Lung (tissue), 12 donors: ENCODE results near the gene TOPAZ1. TPM values are rescaled to one million over a fixed set of nuclear protein-coding genes. Genes with fewer than 3 reads are reported as not detected.

Experiments
- ATAC-seq: fragments of 200-7000 bp; cut with Tn5 transposase; one replicate; pipeline ENCODE4 v1.9.1; 2020; ENCODE audit warnings: moderate number of reproducible peaks; ENCODE audit not compliant: insufficient read depth, low FRiP score
- DNase-seq, 3 donors: peaks; one replicate each; pipeline ENCODE4 v3.0.0-alpha.2; 2013 to 2017
- H3K27ac ChIP-seq, 2 donors: one replicate each; pipeline ENCODE4 v1.5.1; 2013; ENCODE audit warnings: mild to moderate bottlenecking in 2 of 2, moderate library complexity in 2 of 2, control low read depth in 1 of 2, inconsistent platforms in 1 of 2, low read depth in 1 of 2, low read length in 1 of 2
- H3K27me3 ChIP-seq, 3 donors: one replicate each; pipeline ENCODE4 v1.5.1; 2013; ENCODE audit warnings: low read length in 2 of 3; ENCODE audit not compliant: control insufficient read depth in 3 of 3, insufficient read depth in 3 of 3
- H3K36me3 ChIP-seq, 4 donors: one replicate each; pipeline ENCODE4 v1.5.1; 2013; ENCODE audit warnings: low read length in 4 of 4, mild to moderate bottlenecking in 1 of 4, moderate library complexity in 1 of 4; ENCODE audit not compliant: control insufficient read depth in 4 of 4, insufficient read depth in 4 of 4
- H3K4me1 ChIP-seq, 5 donors: one replicate each; pipeline ENCODE4 v1.5.1; 2013; ENCODE audit warnings: low read length in 5 of 5, mild to moderate bottlenecking in 2 of 5, moderate library complexity in 1 of 5; ENCODE audit not compliant: control insufficient read depth in 5 of 5, insufficient read depth in 5 of 5
- H3K4me3 ChIP-seq: one replicate; pipeline ENCODE4 v1.5.1; 2013; ENCODE audit warnings: mild to moderate bottlenecking, control low read depth, moderate library complexity
- H3K9ac ChIP-seq, 2 donors: one replicate each; pipeline ENCODE4 v1.5.1; 2013; ENCODE audit warnings: low read length in 2 of 2, control low read depth in 1 of 2; ENCODE audit not compliant: insufficient read depth in 1 of 2
- H3K9me3 ChIP-seq, 4 donors: one replicate each; pipeline ENCODE4 v1.5.1; 2013; ENCODE audit warnings: low read length in 3 of 4, mild to moderate bottlenecking in 1 of 4, moderate library complexity in 1 of 4; ENCODE audit not compliant: control insufficient read depth in 4 of 4, insufficient read depth in 3 of 4
- CTCF ChIP-seq: IDR thresholded peaks from 2 replicates; pipeline ENCODE4 v1.5.1; 2012; ENCODE audit warnings: mild to moderate bottlenecking; ENCODE audit errors: control extremely low read depth, extremely low read depth
- WGBS, 2 donors: extraction: QIAGEN DNeasy Blood & Tissue Kit; methylation state at CpG; one replicate each; pipeline ENCODE4 v1.1.7; 2013; 5-methylcytosine and 5-hydroxymethylcytosine counted together
- polyA plus RNA-seq, 2 donors: library from polyadenylated mRNA; stranded (reverse); fragments of 200-250 nt; gene quantifications; one replicate each; pipeline ENCODE4 v1.2.1, GENCODE V29; 2013
- total RNA-seq, 2 donors: library from RNA; depleted of rRNA in 1 of 2; stranded (reverse); fragments of >200 nt in 1 of 2; gene quantifications; one replicate each; pipeline ENCODE4 v1.2.1, GENCODE V29; 2014 to 2021
- donor health status: control.
- donor health status: control.
- donor health status: Bipolar disorder and iron deficiency.
- donor health status: healthy.
- donor health status: DM: yes; HTN: yes; CAD: no.

The TOPAZ1 gene
- total and polyA plus RNA-seq, 4 donors: not detected

DNA sequence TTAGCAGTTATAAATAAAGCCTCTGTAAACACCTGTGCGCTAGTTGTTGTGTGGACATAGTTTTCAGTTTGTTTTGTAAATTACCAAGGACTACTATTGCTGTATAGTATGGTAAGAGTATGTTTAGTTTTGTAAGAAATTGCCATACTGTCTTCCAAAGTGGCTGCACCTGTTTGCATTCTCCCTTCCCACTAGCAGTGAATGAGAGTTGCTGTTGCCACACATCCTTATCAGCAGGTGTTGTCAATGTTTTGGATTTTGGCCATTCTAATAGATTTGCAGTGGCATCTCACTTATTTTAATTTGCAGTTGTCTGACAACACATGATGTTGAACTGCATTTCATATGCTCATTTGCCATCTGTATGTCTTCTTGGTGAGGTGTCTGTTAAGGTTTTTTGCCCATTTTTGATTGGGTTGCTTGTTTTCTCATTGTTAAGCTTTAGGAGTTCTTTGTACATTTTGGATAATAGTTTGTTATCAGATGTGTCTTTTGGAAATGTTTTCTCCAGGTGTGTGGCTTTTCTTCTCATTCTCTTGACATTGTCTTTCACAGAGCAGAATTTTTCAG lies 111.8 kb downstream of the TOPAZ1 start:
- peaks cover 0 to 1% (median under 1%) of the 10 kb centered on the region in 4 donors for H3K36me3 ChIP-seq
- DNase-seq: no peak
- ATAC-seq: no peak
- H3K9me3 ChIP-seq: no peaks in the 10 kb centered on the region
- no peaks in the 10 kb centered on the region for H3K27me3 ChIP-seq
- H3K27ac ChIP-seq: no peak overlapping the region
- WGBS, 2 donors: 98 to 100% methylated on average over 1 of the region's 1 CpG
- peaks cover 0 to 5% (median 0%) of the 10 kb centered on the region in 5 donors for H3K4me1 ChIP-seq
- H3K9ac ChIP-seq: no peak overlapping the region
- no peak overlapping the region for H3K4me3 ChIP-seq
- no peak for TF ChIP-seq CTCF

GRCh38 chr3:44355362-44356033 lies 113.8 kb downstream of the TOPAZ1 start:
- Histone ChIP-seq H3K4me1 (peaks cover 0 to 5% (median 0%) of the 10 kb centered on the region in 5 donors), H3K27ac (peak overlapping the region in 1 of 2 donors; percentile 72), H3K9ac (no peak overlapping the region), H3K36me3 (peaks cover 0 to 6% (median under 1%) of the 10 kb centered on the region in 4 donors), H3K4me3 (no peak overlapping the region), H3K9me3 (no peaks in the 10 kb centered on the region), H3K27me3 (no peaks in the 10 kb centered on the region)
- WGBS, 2 donors: 24 to 25% methylated on average over 2 of the region's 2 CpGs
- TF ChIP-seq CTCF: no peak
- ATAC-seq: peak; percentile 72
- peak in 2 of 3 donors; percentile 30 to 44 for DNase-seq

DNA sequence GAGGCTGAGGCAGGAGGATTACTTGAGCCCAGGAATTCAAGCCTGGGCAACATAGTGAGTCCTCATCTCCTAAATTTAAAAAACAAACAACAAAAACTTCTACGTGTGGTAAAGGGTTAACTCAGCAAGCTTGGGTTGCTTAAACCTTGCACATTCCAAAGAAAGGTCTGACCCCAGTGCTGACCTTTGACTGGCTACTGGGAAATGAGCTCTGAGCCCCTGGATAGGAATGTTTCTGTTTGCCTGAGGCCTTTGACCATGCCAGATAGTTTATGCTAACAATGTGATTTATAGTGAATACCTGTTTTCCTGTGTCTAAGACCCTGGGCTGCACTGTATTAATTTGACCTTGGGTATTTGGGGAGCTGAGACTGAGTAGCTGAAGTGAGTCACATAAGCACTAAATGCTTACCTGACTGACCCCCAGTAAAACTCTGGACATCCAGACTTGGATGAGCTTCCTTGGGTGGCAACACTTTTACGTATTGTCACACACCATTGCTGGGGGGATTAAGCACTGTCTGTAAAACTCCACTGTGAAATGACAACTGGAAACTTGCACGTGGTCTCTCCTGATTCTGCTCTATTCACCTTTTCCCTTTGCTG lies 117.6 kb downstream of the TOPAZ1 start:
- Histone ChIP-seq H3K4me3 (no peak overlapping the region), H3K4me1 (peaks cover 0 to 5% (median 0%) of the 10 kb centered on the region in 5 donors), H3K27me3 (no peaks in the 10 kb centered on the region), H3K9ac (no peak overlapping the region), H3K9me3 (no peaks in the 10 kb centered on the region), H3K36me3 (peaks cover 0 to 6% (median under 1%) of the 10 kb centered on the region in 4 donors), H3K27ac (no peak overlapping the region)
- ATAC-seq: no peak
- no peak for DNase-seq
- TF ChIP-seq CTCF: no peak
- 77 to 87% methylated on average over 3 of the region's 3 CpGs for WGBS, 2 donors
